Erythroblast (primary cell): ENCODE results near the gene C1orf226.

ENCODE experiments used
- GATA1 ChIP-seq: IDR thresholded peaks from 2 replicates; pipeline ENCODE4 v1.6.1; 2011; ENCODE audit warnings: low read depth, mild to moderate bottlenecking, control low read depth, low read length, moderate library complexity
- POLR2A ChIP-seq: IDR thresholded peaks from 2 replicates; pipeline ENCODE4 v1.6.1; 2011; ENCODE audit warnings: mild to moderate bottlenecking, low read length

GRCh38 chr1:162376691-162377090 lies 4.8 kb upstream of the C1orf226 start, which contains the start of gene SPATA46:
- TF ChIP-seq POLR2A (no peak), GATA1 (no peak)
